ENCODE data around the gene TENM3. TPM values are rescaled to one million over a fixed set of nuclear protein-coding genes. Genes with fewer than 3 reads are reported as not detected.

Gene TENM3
- total and polyA plus RNA-seq, 10 of the 15 experiments (the other 5 are each of a cell fraction or from before 2014, with no cell fraction given), result 0.01 to 1.7 (median 0.08) TPM; not detected in 2

- TF ChIP-seq E4F1 (IDR thresholded peaks at IDR 0.05; ENCODE audit: borderline replicate concordance, partially characterized antibody) (no peak), SMC3 (IDR thresholded peaks at IDR 0.05; ENCODE audit: borderline replicate concordance, low read length) (no peak), EP300 (IDR thresholded peaks at IDR 0.05; ENCODE audit: borderline replicate concordance in 1 of 2, control insufficient read depth in 1 of 2, low read depth in 2 of 2, low read length in 2 of 2) (no peak), MYC (IDR thresholded peaks at IDR 0.05; ENCODE audit: insufficient read depth, insufficient read length, insufficient replicate concordance, low read length, severe bottlenecking) (no peak), ZNF687 (IDR thresholded peaks at IDR 0.05) (no peak), TARDBP (IDR thresholded peaks at IDR 0.05; ENCODE audit: borderline replicate concordance) (no peak), CBX5 (IDR thresholded peaks at IDR 0.05; ENCODE audit: low read depth) (no peak), WRNIP1 (IDR thresholded peaks at IDR 0.05; ENCODE audit: borderline replicate concordance, low read depth, low read length) (no peak)
Observed at GRCh38 chr4:182608525-182608924, 365.3 kb downstream of the TENM3 start (continued).

All from GM12878 (cell line).